A549 (cell line): ENCODE data around the gene UHMK1.

Experiments
- CEBPB ChIP-seq, 2 experiments: fragments of >200 bp in 1 of 2; sonication (Bioruptor Twin) in 1 of 2; formaldehyde crosslinking in 1 of 2; IDR thresholded peaks; 2 replicates each; pipeline ENCODE4 v1.6.1; 2012 to 2016
- EP300 ChIP-seq, 2 experiments: fragments of >200 bp; sonication (Bioruptor Twin); formaldehyde crosslinking; IDR thresholded peaks; 2 replicates in 1 of 2; 3 replicates in 1 of 2; pipeline ENCODE4 v1.6.1; 2016 to 2017
- GATA3 ChIP-seq: IDR thresholded peaks from 2 replicates; pipeline ENCODE4 v1.6.1; 2012; ENCODE audit warnings: borderline replicate concordance
- HDAC2 ChIP-seq: fragments of 200-600 bp; sonication (generic); IDR thresholded peaks from 2 replicates; pipeline ENCODE4 v1.6.1; 2016
- MAFK ChIP-seq: fragments of 450-650 bp; IDR thresholded peaks from 2 replicates; pipeline ENCODE4 v1.6.1; 2014; ENCODE audit not compliant: partially characterized antibody
- POLR2A ChIP-seq: IDR thresholded peaks from 2 replicates; pipeline ENCODE4 v1.6.1; 2012; ENCODE audit warnings: mild to moderate bottlenecking, low read length
- RFX5 ChIP-seq: fragments of 450-650 bp; IDR thresholded peaks from 2 replicates; pipeline ENCODE4 v1.7.1; 2014; ENCODE audit warnings: antibody characterized with exemption, mild to moderate bottlenecking, moderate library complexity
- TF ChIP-seq, protein P1 (sequence below): fragments of >200 bp; sonication (Bioruptor Twin); formaldehyde crosslinking; IDR thresholded peaks from 3 replicates; pipeline ENCODE4 v1.5.1; 2016
- TF ChIP-seq, protein P2 (sequence below): fragments of 250-450 bp; sonication (Bioruptor Pico); IDR thresholded peaks from 2 replicates; pipeline ENCODE4 v1.5.0; 2021; ENCODE audit warnings: mild to moderate bottlenecking, moderate library complexity, borderline replicate concordance

DNA sequence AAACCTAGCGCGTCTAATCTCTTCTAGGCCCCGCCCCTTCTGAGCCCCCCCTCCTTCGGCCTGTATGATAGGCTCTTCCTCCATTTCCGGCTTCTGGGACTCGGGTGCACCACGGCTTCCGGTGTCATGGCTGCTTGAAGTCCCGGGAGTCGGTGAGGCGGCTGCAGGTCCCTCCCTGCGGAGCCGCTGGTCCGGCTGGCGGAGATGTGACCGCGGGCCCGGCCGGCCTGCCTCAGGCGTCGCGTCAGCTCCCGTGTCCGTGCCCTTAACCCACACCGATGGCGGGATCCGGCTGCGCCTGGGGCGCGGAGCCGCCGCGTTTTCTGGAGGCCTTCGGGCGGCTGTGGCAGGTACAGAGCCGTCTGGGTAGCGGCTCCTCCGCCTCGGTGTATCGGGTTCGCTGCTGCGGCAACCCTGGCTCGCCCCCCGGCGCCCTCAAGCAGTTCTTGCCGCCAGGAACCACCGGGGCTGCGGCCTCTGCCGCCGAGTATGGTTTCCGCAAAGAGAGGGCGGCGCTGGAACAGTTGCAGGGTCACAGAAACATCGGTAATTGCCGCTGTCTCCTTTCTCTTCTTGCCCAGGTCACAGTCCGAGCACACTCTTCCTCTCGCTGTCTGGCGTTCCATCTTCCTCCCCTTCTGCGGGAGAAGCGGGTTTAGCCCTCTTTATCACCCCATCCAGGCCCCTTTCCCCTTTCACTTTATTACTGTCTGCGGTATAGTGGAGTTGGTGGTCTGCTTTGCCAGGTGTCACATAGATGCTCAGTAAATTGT lies at the start of gene UHMK1:
- TF ChIP-seq, protein P1, sequence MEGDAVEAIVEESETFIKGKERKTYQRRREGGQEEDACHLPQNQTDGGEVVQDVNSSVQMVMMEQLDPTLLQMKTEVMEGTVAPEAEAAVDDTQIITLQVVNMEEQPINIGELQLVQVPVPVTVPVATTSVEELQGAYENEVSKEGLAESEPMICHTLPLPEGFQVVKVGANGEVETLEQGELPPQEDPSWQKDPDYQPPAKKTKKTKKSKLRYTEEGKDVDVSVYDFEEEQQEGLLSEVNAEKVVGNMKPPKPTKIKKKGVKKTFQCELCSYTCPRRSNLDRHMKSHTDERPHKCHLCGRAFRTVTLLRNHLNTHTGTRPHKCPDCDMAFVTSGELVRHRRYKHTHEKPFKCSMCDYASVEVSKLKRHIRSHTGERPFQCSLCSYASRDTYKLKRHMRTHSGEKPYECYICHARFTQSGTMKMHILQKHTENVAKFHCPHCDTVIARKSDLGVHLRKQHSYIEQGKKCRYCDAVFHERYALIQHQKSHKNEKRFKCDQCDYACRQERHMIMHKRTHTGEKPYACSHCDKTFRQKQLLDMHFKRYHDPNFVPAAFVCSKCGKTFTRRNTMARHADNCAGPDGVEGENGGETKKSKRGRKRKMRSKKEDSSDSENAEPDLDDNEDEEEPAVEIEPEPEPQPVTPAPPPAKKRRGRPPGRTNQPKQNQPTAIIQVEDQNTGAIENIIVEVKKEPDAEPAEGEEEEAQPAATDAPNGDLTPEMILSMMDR, result no peak
- TF ChIP-seq GATA3 (0 out of 2 replicates have a peak, but pooled peaks have one; percentile 36), CEBPB (IDR thresholded peaks at IDR 0.05) (no peak), POLR2A (peak; percentile 77), EP300 (IDR thresholded peaks at IDR 0.05) (no peak), MAFK (no peak), HDAC2 (peak; percentile 80; the same call in 1 of the 2 replicates), RFX5 (no peak)
- TF ChIP-seq, protein P2, sequence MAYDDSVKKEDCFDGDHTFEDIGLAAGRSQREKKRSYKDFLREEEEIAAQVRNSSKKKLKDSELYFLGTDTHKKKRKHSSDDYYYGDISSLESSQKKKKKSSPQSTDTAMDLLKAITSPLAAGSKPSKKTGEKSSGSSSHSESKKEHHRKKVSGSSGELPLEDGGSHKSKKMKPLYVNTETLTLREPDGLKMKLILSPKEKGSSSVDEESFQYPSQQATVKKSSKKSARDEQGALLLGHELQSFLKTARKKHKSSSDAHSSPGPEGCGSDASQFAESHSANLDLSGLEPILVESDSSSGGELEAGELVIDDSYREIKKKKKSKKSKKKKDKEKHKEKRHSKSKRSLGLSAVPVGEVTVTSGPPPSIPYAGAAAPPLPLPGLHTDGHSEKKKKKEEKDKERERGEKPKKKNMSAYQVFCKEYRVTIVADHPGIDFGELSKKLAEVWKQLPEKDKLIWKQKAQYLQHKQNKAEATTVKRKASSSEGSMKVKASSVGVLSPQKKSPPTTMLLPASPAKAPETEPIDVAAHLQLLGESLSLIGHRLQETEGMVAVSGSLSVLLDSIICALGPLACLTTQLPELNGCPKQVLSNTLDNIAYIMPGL (CRISPR knock-in tag), result no peak
